ENCODE data around the gene WDR54.
"Not testable (repeated sequence)": the region's sequence is repeated elsewhere in the genome, so short reads cannot be mapped to it uniquely, and the experiment has no call there.

WDR54 gene

DNA sequence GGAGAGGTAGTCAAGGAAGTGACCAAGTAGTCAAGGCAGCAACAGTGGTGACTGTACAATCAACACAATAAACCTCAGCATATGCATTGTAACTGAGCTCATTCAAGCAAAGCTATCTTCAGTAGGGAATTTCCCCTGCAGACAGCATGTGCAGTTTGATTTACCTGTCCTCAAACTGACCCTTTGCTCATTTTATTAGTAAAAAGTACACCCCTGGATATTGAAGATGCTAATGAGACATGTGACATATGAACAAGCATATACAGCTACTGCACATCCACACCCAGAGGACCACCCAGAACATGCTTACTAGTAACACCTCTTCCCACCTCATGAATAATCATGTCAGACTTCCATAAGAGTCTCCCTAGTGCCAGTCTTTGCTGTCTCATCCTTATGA is 15.5 kb upstream of the WDR54 start:
- DNase-seq (ENCODE audit: low read depth in 2 of 2) = no peak

DNA sequence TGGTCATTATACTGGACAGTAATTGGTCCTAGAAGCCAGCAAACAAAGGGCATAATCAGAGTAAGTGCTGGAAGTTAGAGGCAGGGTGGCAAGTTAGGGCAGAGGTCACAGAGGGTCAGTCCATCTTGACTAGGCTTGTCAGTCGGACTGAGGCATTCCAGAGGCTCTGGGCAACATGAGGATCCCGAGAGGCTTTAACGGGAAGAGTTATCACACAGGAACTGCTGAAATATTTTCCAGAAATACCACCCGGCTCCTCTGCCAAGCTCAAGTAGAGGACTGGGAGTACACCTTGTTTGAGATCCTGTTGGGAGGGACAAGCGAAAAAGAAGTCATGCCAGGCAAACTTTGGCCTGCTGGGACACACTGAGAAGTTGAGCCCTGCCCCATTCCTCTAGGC is 13.8 kb upstream of the WDR54 start:
- no peak for DNase-seq (ENCODE audit: low read depth in 2 of 2)

DNA sequence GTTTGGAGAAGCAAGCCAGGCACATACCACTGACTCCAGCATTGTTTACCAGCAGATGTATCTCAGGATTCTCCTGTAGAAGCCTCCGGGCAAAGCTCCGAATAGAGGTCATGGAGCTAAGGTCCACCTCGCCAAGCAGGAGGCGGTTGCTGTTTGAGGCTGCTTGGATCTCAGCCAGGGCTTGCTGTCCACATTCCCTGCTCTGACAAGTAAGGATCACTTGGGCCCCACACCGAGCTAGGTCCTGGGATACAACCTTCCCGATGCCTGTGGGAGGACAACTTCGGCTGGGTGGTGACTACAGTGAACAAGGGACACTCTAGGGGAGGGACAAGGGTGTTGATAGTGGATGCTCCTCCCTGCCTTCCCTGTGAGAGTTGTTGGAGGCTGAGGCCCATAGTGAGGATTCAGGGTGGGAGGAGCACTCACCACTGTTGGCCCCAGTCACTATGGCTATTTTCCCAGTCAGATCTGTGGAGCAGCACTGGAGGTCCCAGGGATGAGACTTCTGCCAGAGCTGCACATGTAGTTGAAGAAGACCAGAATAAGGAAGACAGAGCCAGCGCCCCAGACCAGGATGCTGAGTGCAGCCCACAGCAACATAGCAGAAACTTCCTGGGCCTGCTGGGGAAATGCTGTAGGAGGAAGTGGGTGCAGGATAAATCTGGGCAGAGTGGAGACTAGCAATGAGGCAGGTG is 8.4 kb upstream of the WDR54 start:
- DNase-seq (ENCODE audit: low read depth in 2 of 2) = no peak

DNA sequence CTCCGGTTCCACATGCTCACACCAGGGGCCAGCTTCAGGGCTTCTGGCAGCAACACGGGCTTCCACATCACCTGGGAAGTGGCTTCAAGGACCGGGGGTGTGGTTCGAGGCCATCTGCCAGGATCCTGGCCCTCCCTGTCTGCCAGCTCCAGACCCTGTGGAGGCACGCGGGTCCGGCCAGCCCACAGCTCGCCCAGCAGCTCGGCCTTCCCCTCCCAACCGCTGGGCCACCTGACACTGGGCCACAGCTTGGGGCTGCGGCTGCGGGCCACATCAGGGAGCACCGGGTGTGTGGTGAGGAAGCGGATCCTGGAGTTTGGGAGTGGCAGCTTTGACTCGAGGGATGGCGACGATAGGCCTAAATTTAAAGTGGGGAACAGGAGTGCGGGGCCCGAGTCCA is 7.1 kb upstream of the WDR54 start:
- DNase-seq (ENCODE audit: low read depth in 2 of 2) = no peak

DNA sequence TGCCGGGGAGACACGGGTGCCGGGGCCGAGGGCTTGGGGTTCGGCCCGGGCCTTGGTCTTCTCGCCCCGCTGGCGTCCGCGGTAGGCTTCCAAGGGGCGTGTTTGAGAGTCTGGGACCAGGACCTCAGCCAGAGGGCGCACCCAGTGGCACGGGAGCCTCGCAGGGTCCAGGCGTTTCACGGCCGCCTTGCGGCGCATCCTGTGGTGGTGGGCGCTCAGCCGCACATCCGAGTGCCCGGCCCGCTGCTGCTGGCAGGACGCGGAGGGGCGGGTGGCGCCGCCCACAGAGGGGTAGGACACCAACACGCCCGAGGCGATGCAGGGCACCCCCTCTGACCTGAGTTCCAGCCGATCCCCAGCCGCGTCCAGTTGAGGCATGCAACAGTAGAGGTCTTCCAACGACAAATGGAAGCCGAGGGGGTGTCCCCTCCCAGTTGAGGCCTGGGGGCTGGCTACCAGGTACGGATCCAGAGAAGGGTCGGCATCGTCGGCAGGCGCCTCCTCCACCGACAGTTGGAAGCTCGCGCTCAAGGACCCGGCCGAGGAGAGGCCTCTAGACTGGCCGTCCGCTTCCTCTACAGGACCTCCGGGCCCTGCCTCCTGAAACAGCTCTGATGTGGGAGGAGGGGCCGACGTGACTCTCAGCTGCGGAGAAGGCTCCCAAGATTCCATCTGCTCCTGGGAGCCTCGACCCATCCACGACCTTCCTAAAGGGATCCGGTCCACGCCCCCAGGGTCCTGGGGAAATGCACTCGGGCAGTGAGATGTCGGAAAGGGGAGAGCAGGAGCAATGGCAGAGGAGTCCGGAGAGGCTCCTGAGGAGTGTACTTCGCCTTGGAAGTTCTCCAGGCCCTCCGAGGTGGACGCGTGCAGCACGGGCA is 6.4 kb upstream of the WDR54 start:
- peak in 1 of 2 donors; percentile 19 for DNase-seq (ENCODE audit: low read depth in 2 of 2)

DNA sequence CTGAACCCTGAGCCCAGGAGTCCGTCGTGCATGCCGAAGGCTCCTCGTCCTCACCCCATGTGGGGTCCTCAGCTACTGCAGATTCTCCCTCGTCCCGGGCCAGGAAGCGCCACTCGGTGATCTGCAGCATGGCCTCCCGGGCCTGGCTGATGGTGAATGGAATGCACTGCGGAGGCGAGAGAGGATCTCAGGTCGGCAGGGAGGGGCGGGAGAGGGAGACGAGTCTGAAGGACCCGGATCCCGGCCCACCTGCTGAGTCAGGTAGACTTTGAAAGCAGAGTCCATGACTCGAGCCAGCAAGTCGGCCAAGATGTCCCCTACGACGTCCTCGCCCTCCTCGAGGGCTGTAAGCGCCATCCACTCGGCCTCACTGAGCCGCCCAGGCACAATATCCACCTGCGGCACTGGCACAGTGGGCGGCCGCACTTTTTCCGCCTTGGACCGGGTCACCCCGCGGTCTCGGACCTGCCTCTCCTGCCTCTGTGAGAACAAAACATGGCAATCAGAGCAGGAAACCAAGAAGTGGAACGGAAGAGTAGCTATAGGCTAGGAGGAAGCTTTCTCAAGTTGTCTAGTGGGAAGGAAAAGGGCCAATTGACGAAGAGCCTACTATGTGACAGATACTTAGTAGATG is 5.7 kb upstream of the WDR54 start:
- DNase-seq (ENCODE audit: low read depth in 2 of 2) = no peak

DNA sequence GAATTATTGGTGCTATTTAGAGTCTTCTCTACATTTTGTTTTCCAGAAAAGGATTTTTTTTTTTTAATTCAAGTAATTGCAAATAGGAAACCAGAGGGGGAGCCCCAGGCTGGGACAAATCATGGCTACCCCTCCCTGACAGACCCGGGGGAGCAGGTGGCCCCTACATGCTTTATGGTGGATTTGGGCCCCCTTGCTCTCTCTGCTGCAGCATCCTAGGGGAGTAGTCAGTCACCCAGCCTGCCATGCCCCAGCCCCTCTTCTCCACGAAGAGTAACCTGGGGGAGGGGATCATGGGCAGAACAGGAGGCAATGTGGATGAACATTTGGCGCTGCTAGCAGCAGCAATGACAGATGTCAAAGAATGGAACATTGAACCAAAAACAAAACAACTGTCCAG is 4.8 kb upstream of the WDR54 start:
- DNase-seq (ENCODE audit: low read depth in 2 of 2) = no peak

DNA sequence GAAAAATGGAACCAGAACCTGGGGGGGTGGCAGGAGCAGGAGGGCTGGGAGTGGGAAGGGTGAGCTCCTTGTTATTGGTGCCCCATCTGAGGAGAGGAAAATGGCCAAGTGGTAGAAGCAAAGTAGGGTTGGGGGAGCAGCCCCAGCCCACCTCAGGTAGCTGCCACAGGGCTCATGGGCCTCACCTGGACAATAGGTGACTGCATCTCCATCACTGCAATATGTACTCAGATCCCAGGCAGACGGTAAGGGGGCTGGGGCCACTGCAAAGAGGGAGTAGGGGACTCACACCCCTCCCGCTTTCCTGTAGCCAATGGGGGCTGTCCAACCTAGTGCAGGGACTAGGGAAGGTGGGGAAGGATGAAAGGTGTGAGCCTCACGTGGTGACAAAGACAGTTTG is 4.3 kb upstream of the WDR54 start:
- DNase-seq (ENCODE audit: low read depth in 2 of 2) = no peak

DNA sequence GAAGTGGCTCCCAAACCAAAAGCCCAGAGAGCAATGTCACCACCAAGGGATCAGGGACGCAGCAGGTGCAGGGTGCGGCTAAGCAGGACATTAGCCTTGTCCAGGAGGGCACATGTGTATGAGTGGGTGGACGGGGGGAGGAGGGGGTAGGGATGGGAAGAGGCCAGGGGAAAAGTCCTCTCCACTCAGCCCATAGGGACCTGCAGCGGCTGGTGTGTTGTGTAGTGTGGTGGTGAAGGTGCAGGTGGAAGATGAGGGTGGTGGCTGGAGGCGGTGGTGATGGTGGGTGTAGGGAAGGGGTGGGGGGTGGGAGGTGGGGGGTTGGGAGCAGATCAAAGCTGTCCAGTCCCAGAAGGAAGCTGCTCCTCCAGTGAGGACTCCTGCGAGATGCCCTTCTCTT is 3.8 kb upstream of the WDR54 start:
- DNase-seq (ENCODE audit: low read depth in 2 of 2) = no peak

DNA sequence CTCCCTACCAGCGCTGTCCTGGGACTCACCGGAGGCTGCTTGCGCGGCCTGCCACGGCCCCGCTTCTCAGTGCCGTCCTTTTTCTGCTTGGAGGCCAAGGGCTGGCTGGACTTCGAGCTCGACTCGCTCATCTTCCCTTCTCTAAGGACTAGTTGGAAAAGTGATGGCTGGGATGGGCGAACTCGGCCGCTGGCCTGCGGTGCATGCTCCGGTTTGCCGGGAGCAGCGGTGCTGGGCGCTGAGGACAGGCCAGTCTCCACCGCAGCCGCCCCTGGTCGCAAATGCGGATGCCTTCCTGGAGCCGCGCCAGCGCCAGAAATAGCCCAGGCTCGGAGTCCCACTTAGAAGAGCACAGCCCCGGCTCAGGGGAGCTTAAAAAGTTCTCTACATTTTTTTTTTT is 3.2 kb upstream of the WDR54 start:
- DNase-seq (ENCODE audit: low read depth in 2 of 2) = no peak

DNA sequence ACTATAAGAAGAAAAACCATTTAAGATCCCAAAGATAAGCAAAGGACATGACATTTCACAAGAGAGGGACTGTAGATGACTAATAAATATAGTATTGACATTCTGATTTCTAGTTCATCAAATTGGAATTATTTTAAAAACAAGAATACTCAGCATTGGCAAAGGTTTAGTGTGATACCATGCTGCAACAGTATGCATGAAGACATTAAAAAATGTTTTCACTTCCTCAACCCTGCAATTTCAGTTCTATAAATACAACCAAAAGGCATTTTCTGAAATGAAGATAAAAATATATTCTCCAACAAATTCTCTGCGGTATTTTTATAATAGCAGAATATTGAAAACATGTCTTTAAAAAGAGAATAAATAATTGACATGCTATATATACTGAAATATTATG is 2.2 kb upstream of the WDR54 start:
- no peak for DNase-seq (ENCODE audit: low read depth in 2 of 2)

DNA sequence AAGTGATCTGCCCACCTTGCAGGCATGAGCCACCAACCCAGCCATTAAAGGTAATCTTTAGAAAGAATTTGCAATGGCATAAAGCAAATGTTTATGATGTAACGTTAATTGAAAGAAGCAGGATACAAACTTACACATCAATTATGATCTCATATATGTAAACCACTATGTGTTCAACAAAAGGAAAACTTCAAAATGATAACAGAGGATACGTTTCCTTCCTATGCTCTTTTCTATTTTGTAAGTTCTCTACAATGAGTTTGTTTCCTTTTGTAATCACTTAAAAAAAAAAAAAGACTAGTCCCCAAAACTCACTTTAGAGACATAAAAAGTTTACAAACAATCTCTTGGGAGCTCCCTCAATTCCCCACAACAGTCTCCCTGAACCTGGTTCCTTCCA is 1.5 kb upstream of the WDR54 start:
- no peak for DNase-seq (ENCODE audit: low read depth in 2 of 2)

DNA sequence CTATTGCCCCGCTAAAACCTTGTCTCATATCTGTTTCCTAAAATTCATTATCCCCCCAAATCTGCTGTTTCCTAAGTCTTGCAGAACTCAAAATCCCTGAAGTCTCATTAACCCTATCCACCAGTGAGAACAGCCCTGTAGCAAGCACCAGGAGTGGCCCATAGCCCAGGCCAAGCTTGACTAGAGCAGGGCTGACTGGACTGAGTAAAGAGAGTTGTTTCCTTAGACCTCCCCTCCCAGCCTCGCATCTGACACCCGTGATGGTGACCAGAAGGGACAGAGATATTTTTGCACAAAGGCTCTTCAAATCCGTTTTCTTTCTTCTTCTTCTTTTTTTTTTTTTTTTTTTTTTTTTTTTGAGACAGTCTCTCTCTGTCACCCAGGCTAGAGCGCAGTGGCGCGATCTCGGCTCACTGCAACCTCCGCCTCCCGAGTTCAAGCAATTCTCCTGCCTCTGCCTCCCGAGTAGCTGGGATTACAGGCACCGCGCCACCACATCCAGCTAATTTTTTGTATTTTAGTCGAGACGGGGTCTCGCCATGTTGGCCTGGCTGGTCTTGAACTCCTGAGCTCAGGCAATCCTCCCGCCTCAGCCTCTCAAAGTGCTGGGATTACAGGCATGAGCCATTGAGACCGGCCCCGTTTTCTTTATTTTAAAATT is 957 bp upstream of the WDR54 start:
- DNase-seq (ENCODE audit: low read depth in 2 of 2) = not testable (repeated sequence)

DNA sequence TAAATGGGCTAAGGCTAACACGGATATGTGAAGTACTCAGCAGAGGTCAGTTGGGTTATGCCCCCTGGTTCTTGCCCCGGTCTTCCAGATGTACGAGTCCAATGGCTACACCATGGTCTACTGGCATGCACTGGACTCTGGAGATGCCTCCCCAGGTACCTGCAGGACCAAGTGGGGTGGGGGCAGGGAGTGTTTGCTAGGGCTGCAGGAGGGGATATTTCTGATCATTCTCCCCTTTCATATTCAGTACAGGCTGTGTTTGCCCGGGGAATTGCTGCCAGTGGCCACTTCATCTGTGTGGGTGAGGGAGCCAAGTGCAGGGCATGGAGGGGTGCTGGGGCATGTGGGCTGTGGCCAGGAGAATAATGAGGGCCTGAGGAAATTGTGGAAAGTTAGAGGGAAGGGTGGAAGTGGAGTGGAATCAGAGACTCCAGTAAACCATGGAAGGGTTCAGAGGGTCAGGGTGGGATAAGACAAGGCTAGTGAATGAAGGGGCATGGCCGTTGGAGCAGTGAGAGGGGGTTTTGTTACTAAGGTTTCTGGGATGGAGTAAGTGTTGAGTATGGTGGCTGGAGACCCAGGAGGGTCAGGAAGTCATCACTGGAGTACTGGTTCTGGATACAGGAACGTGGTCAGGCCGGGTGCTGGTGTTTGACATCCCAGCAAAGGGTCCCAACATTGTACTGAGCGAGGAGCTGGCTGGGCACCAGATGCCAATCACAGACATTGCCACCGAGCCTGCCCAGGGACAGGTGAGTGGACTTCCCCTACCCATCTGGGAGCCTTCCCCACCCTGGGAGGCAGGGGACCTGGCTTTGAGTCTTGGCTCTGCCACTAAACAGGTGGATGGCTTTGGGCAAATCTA is 1.9 kb downstream of the WDR54 start:
- no peak for DNase-seq (ENCODE audit: low read depth in 2 of 2)

DNA sequence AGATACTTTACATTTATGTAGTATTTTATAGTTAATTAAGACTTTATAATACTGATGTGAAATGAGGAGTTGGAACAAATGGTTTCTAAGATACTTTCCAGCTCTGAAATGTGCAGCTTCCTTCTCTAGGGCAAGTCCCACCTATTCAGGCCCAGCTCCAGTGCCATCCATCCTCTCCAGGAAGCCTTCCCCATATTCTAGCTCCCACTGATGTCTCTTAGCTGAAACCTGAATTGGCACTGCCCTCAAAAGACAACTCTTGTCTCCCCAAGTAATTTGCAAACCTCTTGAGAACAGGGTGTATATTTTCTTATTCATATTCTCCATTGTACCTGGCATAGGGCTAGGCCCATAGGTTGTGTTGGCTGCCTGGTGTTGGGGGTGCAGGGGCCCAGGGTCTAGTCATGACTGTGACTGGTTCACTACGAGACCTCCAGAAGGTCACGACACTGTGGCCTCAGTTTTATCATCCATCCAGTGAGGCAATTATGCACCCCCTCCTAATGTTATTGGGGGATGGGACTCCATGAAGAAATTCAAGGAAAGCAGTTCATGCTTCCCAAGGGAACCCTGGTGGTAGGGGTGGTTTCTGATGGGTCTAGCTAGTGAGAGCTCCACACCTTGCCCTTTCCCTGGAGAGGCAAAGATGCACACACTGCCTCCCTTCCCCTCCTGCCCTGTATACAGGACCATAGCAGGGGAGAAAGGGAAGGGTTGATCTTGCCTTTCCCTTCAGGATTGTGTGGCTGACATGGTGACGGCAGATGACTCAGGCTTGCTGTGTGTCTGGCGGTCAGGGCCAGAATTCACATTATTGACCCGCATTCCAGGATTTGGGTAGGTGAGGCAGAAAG is 2.8 kb downstream of the WDR54 start:
- DNase-seq (ENCODE audit: low read depth in 2 of 2) = no peak

DNA sequence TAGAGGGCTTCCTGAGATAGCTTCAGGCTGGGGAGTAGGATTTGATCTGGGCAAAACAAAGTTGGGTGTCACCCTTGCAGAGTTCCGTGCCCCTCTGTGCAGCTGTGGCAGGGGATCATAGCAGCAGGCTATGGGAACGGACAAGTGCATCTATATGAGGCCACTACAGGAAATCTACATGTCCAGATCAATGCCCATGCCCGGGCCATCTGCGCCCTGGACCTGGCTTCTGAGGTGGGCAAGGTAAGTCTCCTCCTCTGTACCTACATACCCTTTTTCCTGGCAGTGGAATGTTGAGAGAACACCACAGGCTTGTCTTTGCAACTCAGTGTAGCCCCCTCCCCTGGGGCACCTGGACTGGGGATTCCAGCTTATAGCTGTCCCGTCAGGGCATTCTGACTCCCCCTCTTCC is 3.5 kb downstream of the WDR54 start:
- no peak for DNase-seq (ENCODE audit: low read depth in 2 of 2)

DNA sequence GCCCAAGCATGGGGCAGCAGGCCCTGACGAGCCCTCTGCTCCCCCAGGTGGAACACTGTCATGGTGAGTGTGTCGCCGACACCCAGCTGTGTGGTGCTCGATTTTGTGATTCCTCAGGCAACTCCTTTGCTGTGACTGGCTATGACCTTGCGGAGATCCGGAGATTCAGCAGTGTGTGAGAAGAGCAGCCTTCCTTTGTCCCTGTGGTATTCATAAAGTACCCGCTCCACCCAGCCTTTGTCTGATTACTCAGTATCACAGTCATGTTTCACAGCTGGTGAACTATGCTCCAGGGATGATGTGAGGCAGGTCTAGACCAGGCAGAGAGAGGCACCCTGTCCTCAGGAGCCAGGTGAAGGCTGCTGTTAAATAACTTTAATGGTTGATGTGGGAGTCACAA is 4.0 kb downstream of the WDR54 start:
- no peak for DNase-seq (ENCODE audit: low read depth in 2 of 2)

DNA sequence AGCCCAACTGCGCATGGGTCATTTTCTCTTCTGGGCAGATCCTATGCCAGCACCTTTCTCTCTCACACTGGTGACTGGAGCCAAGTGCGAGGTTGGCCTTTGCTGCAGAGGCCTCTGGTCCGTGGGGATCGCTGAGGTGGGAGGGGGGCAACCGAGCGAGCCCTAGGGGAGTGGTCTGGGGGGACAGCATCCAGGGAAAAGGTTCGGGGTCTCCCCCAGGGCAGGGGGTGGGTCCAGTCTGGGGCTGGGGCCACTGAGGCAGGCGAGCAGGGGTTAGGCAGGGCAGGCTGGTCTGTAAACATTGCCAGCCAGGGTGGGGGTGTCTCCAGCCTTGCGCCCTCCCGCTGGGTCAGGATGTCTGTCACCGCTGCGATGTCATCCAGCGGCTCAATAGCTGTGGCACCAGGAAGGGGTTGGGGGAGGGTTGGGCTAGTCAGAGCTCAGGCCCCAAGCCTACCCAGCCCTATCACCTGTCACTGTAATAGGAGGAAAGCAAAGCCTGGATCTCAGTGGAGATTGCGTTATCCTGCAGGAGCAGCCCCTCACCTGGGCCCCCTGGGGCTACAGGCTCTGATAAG is 4.7 kb downstream of the WDR54 start:
- DNase-seq (ENCODE audit: low read depth in 2 of 2) = no peak

DNA sequence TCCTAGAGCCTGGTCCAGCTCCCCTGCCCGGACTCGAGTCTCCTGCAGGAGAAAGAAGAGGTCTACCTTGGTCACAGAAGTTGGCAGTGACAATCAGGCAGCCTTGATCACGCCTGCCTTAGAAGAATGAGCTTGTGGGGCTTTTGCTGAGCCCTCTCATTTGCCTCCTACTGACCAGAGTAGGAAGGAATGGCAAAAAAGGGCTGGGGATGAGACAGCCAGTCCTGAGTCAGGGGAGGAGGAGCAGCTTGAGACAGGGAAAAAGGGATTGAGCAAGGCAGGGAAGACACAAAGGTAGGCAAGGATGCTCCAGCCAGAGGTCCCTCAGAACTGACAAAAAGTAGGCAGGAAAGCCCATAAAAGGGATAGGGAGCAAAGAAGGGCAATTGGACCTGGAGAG is 6.0 kb downstream of the WDR54 start:
- no peak for DNase-seq (ENCODE audit: low read depth in 2 of 2)

DNA sequence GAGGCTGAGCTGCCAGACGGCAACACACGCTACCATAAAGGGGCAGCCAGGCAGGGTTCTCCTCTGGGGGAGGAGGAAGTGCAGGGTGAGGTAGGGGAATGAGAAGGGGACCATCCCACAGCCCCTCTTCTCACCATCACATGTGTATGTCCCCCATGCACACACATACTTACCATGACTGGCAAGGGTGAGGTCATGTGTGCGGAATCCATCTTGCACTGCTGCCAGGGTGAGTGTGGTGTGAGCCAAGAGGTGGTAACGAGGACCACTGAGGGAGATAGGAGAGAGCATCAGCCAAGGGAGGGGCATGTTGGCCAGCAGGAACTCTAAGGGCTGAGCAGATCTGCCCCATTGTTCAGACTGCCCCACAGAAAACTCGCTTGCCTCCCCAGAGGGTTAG is 7.1 kb downstream of the WDR54 start:
- DNase-seq (ENCODE audit: low read depth in 2 of 2) = no peak
